ENCODE results near the gene HTR6. TPM values are rescaled to one million over a fixed set of nuclear protein-coding genes. Genes with fewer than 3 reads are reported as not detected.

Gene HTR6
- total RNA-seq, 2 donors from 2014 or later: 0.11 to 0.68 TPM

GRCh38 chr1:19647643-19648042 is 17.0 kb upstream of the HTR6 start:
- H3K9me3 Mint-ChIP-seq: no peaks in the 10 kb centered on the region
- ATAC-seq (no peak), DNase-seq (ENCODE audit: low spot score in 2 of 2) (no peak)
- H3K27ac Mint-ChIP-seq: peak overlapping the region in 1 of 2 donors; percentile 52
- H3K36me3 Mint-ChIP-seq: peaks cover 5 to 6% of the 10 kb centered on the region in 2 donors

- H3K27ac Mint-ChIP-seq: no peak overlapping the region
- no peak for ATAC-seq
- no peaks in the 10 kb centered on the region for H3K9me3 Mint-ChIP-seq
- H3K36me3 Mint-ChIP-seq: peaks cover 5 to 6% of the 10 kb centered on the region in 2 donors
- no peak for DNase-seq (ENCODE audit: low spot score in 2 of 2)
Observed at GRCh38 chr1:19648239-19648638, 16.4 kb upstream of the HTR6 start.

GRCh38 chr1:19648689-19649088 is 16.0 kb upstream of the HTR6 start:
- DNase-seq (ENCODE audit: low spot score in 2 of 2): peak in 1 of 2 donors; percentile 45
- peaks cover 5 to 6% of the 10 kb centered on the region in 2 donors for H3K36me3 Mint-ChIP-seq
- H3K9me3 Mint-ChIP-seq: no peaks in the 10 kb centered on the region
- H3K27ac Mint-ChIP-seq: no peak overlapping the region
- ATAC-seq: no peak

GRCh38 chr1:19650416-19651140 is 14.1 kb upstream of the HTR6 start:
- ATAC-seq (no peak), DNase-seq (ENCODE audit: low spot score in 2 of 2) (no peak)
- Mint-ChIP-seq H3K36me3 (no peaks in the 10 kb centered on the region), H3K9me3 (no peaks in the 10 kb centered on the region), H3K27ac (no peak overlapping the region)

GRCh38 chr1:19651141-19651737 is 13.4 kb upstream of the HTR6 start:
- Mint-ChIP-seq H3K27ac (no peak overlapping the region), H3K9me3 (no peaks in the 10 kb centered on the region), H3K36me3 (no peaks in the 10 kb centered on the region)
- ATAC-seq: peak; percentile 65 to 70
- DNase-seq (ENCODE audit: low spot score in 2 of 2): peak in 1 of 2 donors; percentile 47

GRCh38 chr1:19654386-19654785 is 10.3 kb upstream of the HTR6 start:
- no peaks in the 10 kb centered on the region for H3K9me3 Mint-ChIP-seq
- DNase-seq (ENCODE audit: low spot score in 2 of 2) (no peak), ATAC-seq (no peak)
- no peak overlapping the region for H3K27ac Mint-ChIP-seq
- H3K36me3 Mint-ChIP-seq: no peaks in the 10 kb centered on the region

GRCh38 chr1:19654886-19655717 is 9.6 kb upstream of the HTR6 start:
- Mint-ChIP-seq H3K27ac (no peak overlapping the region), H3K9me3 (no peaks in the 10 kb centered on the region), H3K36me3 (no peaks in the 10 kb centered on the region)
- DNase-seq (ENCODE audit: low spot score in 2 of 2): no peak
- no peak for ATAC-seq

GRCh38 chr1:19655718-19656080 is 9.0 kb upstream of the HTR6 start:
- ATAC-seq (no peak), DNase-seq (ENCODE audit: low spot score in 2 of 2) (no peak)
- Mint-ChIP-seq H3K27ac (no peak overlapping the region), H3K36me3 (no peaks in the 10 kb centered on the region), H3K9me3 (no peaks in the 10 kb centered on the region)

- no peaks in the 10 kb centered on the region for H3K36me3 Mint-ChIP-seq
- H3K9me3 Mint-ChIP-seq: no peaks in the 10 kb centered on the region
- ATAC-seq (no peak), DNase-seq (ENCODE audit: low spot score in 2 of 2) (no peak)
- no peak overlapping the region for H3K27ac Mint-ChIP-seq
Observed at GRCh38 chr1:19656134-19656779, 8.4 kb upstream of the HTR6 start.

- DNase-seq (ENCODE audit: low spot score in 2 of 2): no peak
Observed at GRCh38 chr1:19656780-19657466, 7.8 kb upstream of the HTR6 start.

GRCh38 chr1:19657511-19657910 is 7.2 kb upstream of the HTR6 start:
- DNase-seq (ENCODE audit: low spot score in 2 of 2) (no peak), ATAC-seq (no peak)
- H3K27ac Mint-ChIP-seq: peak overlapping the region in 1 of 2 donors; percentile 59
- H3K9me3 Mint-ChIP-seq: no peaks in the 10 kb centered on the region
- no peaks in the 10 kb centered on the region for H3K36me3 Mint-ChIP-seq

More at GRCh38 chr1:19656780-19657466, 7.8 kb upstream of the HTR6 start:
- Mint-ChIP-seq H3K36me3 (no peaks in the 10 kb centered on the region), H3K9me3 (no peaks in the 10 kb centered on the region), H3K27ac (peak overlapping the region in 1 of 2 donors; percentile 59)
- ATAC-seq: no peak

- H3K27ac Mint-ChIP-seq: no peak overlapping the region
- no peak for DNase-seq (ENCODE audit: low spot score in 2 of 2)
- H3K9me3 Mint-ChIP-seq: no peaks in the 10 kb centered on the region
- H3K36me3 Mint-ChIP-seq: no peaks in the 10 kb centered on the region
- ATAC-seq: no peak
Observed at GRCh38 chr1:19658186-19658585, 6.5 kb upstream of the HTR6 start.

GRCh38 chr1:19661721-19662228 is 2.9 kb upstream of the HTR6 start:
- no peaks in the 10 kb centered on the region for H3K9me3 Mint-ChIP-seq
- H3K36me3 Mint-ChIP-seq: peaks cover 0 to 10% of the 10 kb centered on the region in 2 donors
- DNase-seq (ENCODE audit: low spot score in 2 of 2) (peak in 1 of 2 donors; percentile 54), ATAC-seq (no peak)
- no peak overlapping the region for H3K27ac Mint-ChIP-seq

- Mint-ChIP-seq H3K9me3 (no peaks in the 10 kb centered on the region), H3K36me3 (peaks cover 0 to 15% of the 10 kb centered on the region in 2 donors), H3K27ac (no peak overlapping the region)
- DNase-seq (ENCODE audit: low spot score in 2 of 2) (no peak), ATAC-seq (no peak)
Observed at GRCh38 chr1:19662313-19662712, 2.4 kb upstream of the HTR6 start.

- peaks cover 0 to 15% of the 10 kb centered on the region in 2 donors for H3K36me3 Mint-ChIP-seq
- ATAC-seq: peak in 1 of 2 donors; percentile 8
- no peaks in the 10 kb centered on the region for H3K9me3 Mint-ChIP-seq
- H3K27ac Mint-ChIP-seq: no peak overlapping the region
- DNase-seq (ENCODE audit: low spot score in 2 of 2): no peak
Observed at GRCh38 chr1:19665186-19665495, 466 bp downstream of the HTR6 start.
